DMS114 treated with DMSO at 0.1 percent for 48 hours (cell line): ENCODE results near the gene PRSS8.

Experiments
- DNase-seq: peaks from one replicate; lab custom pipeline; 2025; ENCODE audit not compliant: unreplicated experiment; lab: John Stamatoyannopoulos, UW

The PRSS8 gene

GRCh38 chr16:31129568-31130335, 5.8 kb downstream of the PRSS8 start:
- DNase-seq, result no peak

GRCh38 chr16:31128711-31129567, 6.6 kb downstream of the PRSS8 start:
- no peak for DNase-seq

DNA sequence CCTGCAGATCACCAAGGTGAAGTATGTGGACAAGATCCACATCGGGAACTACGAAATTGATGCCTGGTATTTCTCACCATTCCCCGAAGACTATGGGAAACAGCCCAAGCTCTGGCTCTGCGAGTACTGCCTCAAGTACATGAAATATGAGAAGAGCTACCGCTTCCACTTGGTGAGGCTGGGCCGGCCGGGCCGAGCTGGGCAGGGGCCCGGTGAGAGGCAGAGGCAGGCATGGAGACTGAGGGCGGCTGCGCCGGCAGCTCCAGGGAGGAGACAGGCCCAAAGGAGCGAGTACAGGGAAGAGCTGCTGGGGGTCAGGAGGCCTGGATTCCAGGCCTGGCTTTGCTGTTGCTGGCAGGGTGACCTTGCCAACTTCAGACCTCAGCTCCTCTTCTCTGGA, 8.3 kb downstream of the PRSS8 start:
- DNase-seq, result no peak

- DNase-seq, result no peak
Observed at GRCh38 chr16:31125844-31126243, 9.7 kb downstream of the PRSS8 start.

DNA sequence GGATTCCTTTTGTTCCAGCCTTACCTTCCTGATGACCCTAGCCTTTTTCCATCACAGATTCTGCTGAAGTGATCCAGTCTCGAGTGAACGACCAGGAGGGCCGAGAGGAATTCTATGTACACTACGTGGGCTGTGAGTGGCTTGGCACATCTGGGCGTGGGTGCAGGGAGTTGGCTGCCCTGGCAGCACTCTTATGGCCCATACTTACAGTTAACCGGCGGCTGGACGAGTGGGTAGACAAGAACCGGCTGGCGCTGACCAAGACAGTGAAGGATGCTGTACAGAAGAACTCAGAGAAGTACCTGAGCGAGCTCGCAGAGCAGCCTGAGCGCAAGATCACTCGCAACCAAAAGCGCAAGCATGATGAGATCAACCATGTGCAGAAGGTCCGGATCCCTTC, 15.4 kb downstream of the PRSS8 start:
- no peak for DNase-seq

- DNase-seq, result no peak
Observed at GRCh38 chr16:31118223-31119155, 17.0 kb downstream of the PRSS8 start.

DNA sequence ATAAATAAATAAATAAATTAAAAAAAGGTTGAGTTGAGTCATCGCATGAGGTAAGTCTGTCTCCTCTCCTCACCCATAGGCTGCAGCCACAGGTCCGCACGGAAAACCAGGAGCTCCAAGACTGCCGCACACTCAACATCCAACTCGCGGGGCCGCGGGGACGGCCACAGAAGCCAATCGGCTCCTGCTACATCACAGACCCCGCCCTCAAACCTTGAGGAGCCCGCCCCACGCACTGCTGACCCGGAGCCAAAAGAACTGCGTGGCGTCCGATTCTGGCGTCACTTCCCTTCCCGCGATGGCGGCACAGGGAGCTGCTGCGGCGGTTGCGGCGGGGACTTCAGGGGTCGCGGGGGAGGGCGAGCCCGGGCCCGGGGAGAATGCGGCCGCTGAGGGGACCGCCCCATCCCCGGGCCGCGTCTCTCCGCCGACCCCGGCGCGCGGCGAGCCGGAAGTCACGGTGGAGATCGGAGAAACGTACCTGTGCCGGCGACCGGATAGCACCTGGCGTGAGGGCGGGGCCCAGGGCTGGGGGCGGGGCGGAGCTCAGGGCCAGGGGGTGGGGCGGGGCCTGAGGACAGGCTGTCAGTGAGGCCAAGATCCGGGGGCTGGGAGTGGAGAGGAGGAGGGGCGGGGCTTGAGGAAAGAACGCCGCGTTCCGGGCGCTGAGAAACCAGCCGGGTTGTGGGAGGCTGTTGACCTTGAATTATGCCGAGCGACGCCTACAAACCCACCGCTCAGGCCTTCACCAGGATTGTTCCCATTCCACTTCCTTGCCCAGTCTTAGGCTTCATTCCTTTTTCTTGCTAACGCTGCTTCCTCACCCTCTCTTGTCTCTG, 17.9 kb downstream of the PRSS8 start, which contains the start of gene KAT8:
KAT8 (plus strand) TSS at position 281 of the 839 bp plus-strand sequence; CDS start at position 299, 18 bp downstream.
- peak; percentile 97 for DNase-seq

DNA sequence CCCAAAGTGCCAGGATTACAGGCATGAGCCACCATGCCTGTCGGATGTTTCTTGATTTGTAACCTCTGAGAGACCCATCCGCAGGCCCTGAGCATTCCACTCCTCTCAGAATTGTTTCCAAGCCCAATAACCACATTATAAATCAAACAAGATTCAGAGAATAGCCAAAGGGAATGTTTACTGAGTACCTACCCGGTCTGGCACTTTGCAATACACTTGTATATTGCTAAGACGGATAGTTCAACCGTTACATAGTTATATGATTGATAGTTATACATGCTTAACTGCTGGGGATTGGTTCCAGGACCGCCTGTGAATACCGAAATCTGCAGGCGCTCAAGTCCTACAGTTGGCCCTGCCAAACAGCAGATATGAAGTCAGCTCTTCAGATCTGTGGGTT, 21.1 kb downstream of the PRSS8 start:
- no peak for DNase-seq

DNA sequence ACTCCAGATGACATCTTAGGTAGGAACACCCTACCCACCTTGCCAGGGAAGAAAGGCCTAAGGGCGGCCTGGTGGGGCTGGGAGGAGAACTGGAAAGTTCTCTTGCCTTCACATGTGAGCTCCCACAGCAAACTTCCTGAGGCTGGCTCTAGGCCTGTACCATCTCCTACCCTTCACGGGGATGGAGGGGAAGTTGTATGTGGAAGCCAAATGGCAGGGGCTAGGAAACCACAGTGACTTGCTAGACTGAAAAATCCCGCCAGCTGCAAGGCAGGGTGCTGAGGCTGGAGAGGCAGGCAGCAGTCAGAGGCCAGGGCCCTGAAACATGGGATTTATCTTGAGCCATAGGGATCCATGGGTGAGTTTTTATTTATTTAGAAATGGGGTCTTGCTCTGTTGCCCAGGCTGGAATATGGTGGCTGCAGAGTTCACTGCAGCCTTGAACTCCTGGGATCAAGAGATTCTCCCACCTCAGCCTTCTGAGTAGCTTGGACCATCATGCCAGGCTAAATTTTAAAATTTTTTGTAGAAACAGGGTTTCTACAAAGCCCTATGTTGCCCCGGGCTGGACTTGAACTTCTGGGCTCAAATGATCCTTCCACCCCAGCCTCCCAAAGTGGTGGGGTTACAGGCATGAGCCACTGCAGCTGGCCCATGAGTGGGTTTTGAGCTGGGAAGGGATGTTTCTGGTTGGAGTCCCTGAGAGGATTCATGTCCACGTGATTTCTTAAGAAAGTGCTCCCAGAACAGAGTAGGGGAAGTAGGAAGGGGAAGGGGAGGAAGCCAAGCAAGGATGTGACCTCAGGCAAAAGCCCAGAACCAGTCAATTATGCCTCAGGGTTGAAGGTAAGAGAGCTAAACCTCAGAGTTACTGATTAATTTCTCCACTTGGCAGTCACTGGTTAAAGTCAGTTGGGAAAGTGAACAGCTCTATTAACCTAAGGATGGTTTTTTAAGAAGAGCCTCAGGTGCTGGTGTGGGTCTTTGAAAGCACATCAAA, 22.1 kb downstream of the PRSS8 start:
- no peak for DNase-seq

GRCh38 chr16:31112711-31113110, 22.8 kb downstream of the PRSS8 start:
- no peak for DNase-seq

GRCh38 chr16:31111881-31112466, 23.6 kb downstream of the PRSS8 start:
- DNase-seq, result no peak

GRCh38 chr16:31110106-31111034, 25.2 kb downstream of the PRSS8 start:
- no peak for DNase-seq

- DNase-seq, result no peak
Observed at GRCh38 chr16:31109622-31110021, 25.9 kb downstream of the PRSS8 start.

DNA sequence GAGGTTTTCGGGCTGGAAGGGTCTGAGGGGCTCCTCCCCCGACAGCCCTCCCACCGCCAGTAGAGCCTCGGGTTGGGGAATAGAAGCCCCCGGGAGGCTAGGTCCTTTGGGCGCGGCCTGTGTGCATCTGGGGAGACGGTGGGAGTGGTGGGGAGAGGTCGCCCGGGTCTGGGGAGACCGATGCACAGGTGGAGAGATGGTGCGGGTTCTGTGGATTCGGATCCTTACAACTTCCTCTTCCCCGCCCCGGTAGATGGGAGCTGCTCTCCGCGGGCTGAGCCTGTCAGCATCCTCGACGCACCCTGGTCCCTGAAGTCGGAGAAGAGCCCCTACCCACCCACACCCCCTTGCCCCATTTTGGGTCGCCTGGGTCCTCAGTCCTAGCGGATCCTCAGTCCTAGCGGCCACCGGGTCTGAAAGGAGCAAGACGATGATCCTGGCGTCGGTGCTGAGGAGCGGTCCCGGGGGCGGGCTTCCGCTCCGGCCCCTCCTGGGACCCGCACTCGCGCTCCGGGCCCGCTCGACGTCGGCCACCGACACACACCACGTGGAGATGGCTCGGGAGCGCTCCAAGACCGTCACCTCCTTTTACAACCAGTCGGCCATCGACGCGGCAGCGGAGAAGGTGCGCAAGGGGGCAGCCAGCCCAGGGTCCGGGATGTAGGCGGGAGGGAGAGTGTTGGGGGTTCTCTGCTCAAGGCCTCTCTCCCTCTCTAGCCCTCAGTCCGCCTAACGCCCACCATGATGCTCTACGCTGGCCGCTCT, 26.6 kb downstream of the PRSS8 start:
- no peak for DNase-seq

- peak; percentile 67 for DNase-seq
Observed at GRCh38 chr16:31108035-31108793, 27.3 kb downstream of the PRSS8 start, which contains the start of gene BCKDK. TSS of gene BCKDK (plus strand) at chr16:31108386. CDS start at chr16:31109224, 838 bp downstream.

GRCh38 chr16:31107465-31107867, 28.1 kb downstream of the PRSS8 start:
- DNase-seq, result no peak
